Measurements from ENCODE around the gene TTC23. TPM values are rescaled to one million over a fixed set of nuclear protein-coding genes. Genes with fewer than 3 reads are reported as not detected.

TTC23 gene
- total RNA-seq, 2 donors from 2014 or later, result 6.2 to 26.4 TPM

DNA sequence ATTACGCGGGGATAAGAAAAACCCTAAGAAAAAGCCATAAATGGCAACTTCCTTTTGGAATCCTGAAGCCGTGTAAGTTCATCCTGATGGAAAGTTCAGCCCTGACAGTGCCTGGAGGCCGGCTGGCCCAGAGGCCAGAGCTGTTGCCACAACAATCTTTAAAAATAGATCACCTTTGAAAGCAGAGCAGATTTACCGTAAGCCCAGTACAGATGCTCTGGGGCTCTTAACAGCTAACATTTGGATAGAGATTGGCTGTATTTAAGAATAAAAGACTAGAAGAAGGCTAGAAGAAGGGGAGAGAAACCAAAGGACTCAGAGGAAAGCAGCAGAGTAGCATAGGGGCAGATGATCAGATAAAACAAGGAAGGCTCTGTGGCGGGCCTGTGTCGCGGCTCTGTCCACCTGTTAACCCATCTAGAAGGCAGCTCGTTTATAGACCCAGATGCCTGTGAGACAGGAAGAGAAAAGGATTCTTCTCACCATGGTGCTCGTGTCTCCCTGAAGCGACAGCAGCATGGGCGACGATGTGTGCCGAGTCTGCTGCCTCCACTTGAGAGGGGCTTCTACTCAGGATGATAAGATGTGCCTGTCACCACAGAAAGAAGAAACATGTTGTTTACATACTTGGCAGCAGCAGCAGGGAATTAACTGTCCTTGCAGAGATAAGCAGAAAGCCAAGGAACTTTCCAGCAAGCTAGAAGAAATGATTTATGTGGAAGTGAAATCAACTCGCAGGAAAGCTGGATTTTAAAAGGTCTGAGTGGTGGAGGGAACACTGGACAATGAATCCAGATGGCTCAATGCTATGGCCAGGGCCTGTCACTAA lies 74.6 kb downstream of the TTC23 start:
- DNase-seq, result no peak
- Histone ChIP-seq H3K4me3 (no peak overlapping the region), H3K4me1 (peaks cover 3% of the 10 kb centered on the region), H3K9me3 (no peaks in the 10 kb centered on the region), H3K36me3 (replicated peaks in 1 of 2; ENCODE audit: insufficient read depth in 1 of 2, low read depth in 2 of 2) (peaks cover 0 to 3% of the 10 kb centered on the region in 2 donors), H3K27me3 (no peaks in the 10 kb centered on the region), H3K27ac (no peak overlapping the region)
- intact Hi-C loops (cut with DNase I), result no loop called here
- no peak for TF ChIP-seq POLR2A (IDR thresholded peaks at IDR 0.05)
- TF ChIP-seq, protein P1, sequence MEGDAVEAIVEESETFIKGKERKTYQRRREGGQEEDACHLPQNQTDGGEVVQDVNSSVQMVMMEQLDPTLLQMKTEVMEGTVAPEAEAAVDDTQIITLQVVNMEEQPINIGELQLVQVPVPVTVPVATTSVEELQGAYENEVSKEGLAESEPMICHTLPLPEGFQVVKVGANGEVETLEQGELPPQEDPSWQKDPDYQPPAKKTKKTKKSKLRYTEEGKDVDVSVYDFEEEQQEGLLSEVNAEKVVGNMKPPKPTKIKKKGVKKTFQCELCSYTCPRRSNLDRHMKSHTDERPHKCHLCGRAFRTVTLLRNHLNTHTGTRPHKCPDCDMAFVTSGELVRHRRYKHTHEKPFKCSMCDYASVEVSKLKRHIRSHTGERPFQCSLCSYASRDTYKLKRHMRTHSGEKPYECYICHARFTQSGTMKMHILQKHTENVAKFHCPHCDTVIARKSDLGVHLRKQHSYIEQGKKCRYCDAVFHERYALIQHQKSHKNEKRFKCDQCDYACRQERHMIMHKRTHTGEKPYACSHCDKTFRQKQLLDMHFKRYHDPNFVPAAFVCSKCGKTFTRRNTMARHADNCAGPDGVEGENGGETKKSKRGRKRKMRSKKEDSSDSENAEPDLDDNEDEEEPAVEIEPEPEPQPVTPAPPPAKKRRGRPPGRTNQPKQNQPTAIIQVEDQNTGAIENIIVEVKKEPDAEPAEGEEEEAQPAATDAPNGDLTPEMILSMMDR (IDR thresholded peaks at IDR 0.05), result no peak
- WGBS, 2 donors, result 79 to 84% methylated on average over 15 of the region's 15 CpGs
- ATAC-seq, result no peak

DNA sequence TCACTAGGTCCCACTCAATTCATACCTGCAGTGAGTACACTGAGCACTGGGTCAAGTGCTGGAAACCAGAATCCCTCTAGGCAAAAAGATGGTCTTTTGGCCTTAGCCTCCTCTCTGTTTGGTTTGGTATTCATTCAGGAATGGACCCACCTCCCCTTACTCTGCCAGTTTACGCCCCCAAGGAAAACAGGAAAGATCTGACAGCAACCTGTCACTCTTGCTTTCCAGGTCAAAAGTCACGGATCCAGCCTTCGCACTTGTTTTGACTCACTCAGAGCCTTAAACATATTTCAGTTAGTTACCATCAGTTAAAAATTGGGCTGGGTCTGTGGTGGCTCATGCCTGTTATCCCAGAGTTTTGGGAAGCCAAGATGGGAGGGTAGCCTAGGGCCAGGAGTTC lies 76.4 kb downstream of the TTC23 start:
- Histone ChIP-seq H3K4me1 (peaks cover 14% of the 10 kb centered on the region), H3K27me3 (no peaks in the 10 kb centered on the region), H3K9me3 (no peaks in the 10 kb centered on the region), H3K36me3 (replicated peaks in 1 of 2; ENCODE audit: insufficient read depth in 1 of 2, low read depth in 2 of 2) (peaks cover 0 to 3% of the 10 kb centered on the region in 2 donors), H3K27ac (no peak overlapping the region), H3K4me3 (no peak overlapping the region)
- WGBS, 2 donors, result 86 to 92% methylated on average over 3 of the region's 3 CpGs
- intact Hi-C loops (cut with DNase I), result no loop called here
- DNase-seq (no peak), ATAC-seq (no peak)
- no peak for TF ChIP-seq POLR2A (IDR thresholded peaks at IDR 0.05)
- TF ChIP-seq, protein P1 (IDR thresholded peaks at IDR 0.05), result no peak

DNA sequence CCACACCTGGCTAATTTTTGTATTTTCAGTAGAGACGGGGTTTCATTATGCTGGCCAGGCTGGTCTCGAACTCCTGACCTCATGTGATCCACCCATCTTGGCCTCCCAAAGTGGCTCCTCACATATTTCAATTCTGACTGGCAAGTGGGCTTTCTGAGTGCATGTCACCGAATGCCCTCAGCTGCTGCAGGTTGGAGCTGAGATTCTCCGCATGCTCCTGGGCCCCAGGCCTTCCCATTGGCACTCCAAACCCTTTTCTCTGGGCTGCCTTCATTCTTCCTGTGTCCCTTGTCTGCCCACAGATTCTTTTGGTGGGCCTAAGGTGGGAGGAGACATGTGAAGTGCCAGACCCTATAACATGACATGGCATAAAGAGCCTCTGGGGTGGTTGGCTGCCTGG lies 77.2 kb downstream of the TTC23 start:
- no peak overlapping the region for H3K27ac ChIP-seq
- TF ChIP-seq, protein P1 (IDR thresholded peaks at IDR 0.05), result no peak
- TF ChIP-seq POLR2A (IDR thresholded peaks at IDR 0.05), result no peak
- WGBS, 2 donors, result 97% methylated on average over 4 of the region's 4 CpGs
- H3K9me3 ChIP-seq, result no peaks in the 10 kb centered on the region
- H3K4me3 ChIP-seq, result no peak overlapping the region
- DNase-seq (no peak), ATAC-seq (no peak)
- H3K36me3 ChIP-seq (replicated peaks in 1 of 2; ENCODE audit: insufficient read depth in 1 of 2, low read depth in 2 of 2), result peaks cover 0 to 4% of the 10 kb centered on the region in 2 donors
- intact Hi-C loops (cut with DNase I), result no loop called here
- H3K4me1 ChIP-seq, result peaks cover 14% of the 10 kb centered on the region
- no peaks in the 10 kb centered on the region for H3K27me3 ChIP-seq

DNA sequence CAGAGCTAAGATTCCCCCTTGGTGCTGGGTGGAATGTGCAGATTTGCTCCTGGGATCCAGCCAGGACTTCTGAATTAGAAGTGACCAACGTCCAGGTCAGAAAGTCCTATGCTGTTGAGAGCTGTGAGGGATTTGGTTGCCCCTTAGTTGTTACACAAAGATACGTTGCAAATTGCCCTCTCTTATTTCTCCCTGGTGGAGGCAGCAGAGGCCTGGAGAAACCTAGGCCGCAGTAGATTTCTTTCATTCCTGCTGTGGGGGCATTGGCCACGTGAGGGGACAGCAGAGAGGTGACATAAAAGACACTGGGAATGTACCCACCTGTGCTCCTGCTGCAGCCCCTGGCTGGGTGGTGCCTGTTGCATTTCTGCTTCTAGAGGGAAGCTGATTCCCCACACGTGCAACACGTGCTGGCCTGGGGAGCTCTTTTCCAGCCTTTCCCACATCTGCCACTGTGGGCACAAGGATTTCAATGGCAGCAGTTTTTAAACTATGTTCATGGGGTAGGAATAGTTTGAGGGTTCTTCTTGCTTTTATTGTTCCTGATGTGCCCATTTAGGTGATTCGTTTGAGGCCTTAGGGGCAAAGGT lies 78.8 kb downstream of the TTC23 start:
- no peak for DNase-seq
- Histone ChIP-seq H3K27me3 (no peaks in the 10 kb centered on the region), H3K27ac (peak overlapping the region in 3 of 4 donors; percentile 20 to 37 (median 20)), H3K4me3 (no peak overlapping the region), H3K36me3 (replicated peaks in 1 of 2; ENCODE audit: insufficient read depth in 1 of 2, low read depth in 2 of 2) (peaks cover 0 to 7% of the 10 kb centered on the region in 2 donors), H3K9me3 (no peaks in the 10 kb centered on the region), H3K4me1 (peaks cover 14% of the 10 kb centered on the region)
- 73% methylated on average over 7 of the region's 7 CpGs for WGBS, 2 donors
- TF ChIP-seq, protein P1 (IDR thresholded peaks at IDR 0.05), result peak in 1 of 7 experiments; percentile 4
- TF ChIP-seq POLR2A (IDR thresholded peaks at IDR 0.05), result no peak
- intact Hi-C loops (cut with DNase I), result no loop called here
- ATAC-seq, result no peak
